Endothelial cell of umbilical vein (primary cell): ENCODE measurements around the gene PDXDC1. TPM values are rescaled to one million over a fixed set of nuclear protein-coding genes. Genes with fewer than 3 reads are reported as not detected.
"Not testable (repeated sequence)": the region's sequence is repeated elsewhere in the genome, so short reads cannot be mapped to it uniquely, and the experiment has no call there.

Source experiments
- BruUV-seq: library from RNA; stranded (reverse); fragments of 400-500 nt; replicated peaks from 2 replicates; lab custom pipeline; 2021; lab: Mats Ljungman, UMichigan
- CTCF ChIA-PET: fragments of 300-600, 350-600 bp; sonication (Branson Sonifier 250); formaldehyde crosslinking; loops from one replicate; lab custom pipeline; 2021; ENCODE audit warnings: antibody characterized with exemption, inconsistent platforms; lab: Charles Lee
- POLR2A ChIA-PET: fragments of 300-600, 350-600 bp; sonication (Branson Sonifier 250); formaldehyde crosslinking; loops from one replicate; lab custom pipeline; 2021; ENCODE audit warnings: antibody characterized with exemption, inconsistent platforms; lab: Charles Lee
- DNase-seq: peaks from one replicate; pipeline ENCODE4 v3.0.0-alpha.2; 2011; ENCODE audit warnings: low read depth, low spot score
- FAIRE-seq: peaks from 2 replicates; lab custom pipeline; 2011; peaks lifted over from hg19 to GRCh38; lab: Jason Lieb, UNC
- H2AFZ ChIP-seq: 2 replicates; pipeline ENCODE4 v1.6.0; 2012; ENCODE audit warnings: low read depth, low read length, control low read depth, inconsistent platforms
- H3K27ac ChIP-seq: 2 replicates; pipeline ENCODE4 v1.5.1; 2011; ENCODE audit warnings: low read depth, mild to moderate bottlenecking, control low read depth, low read length, moderate library complexity; ENCODE audit not compliant: insufficient read depth
- H3K27me3 ChIP-seq, 2 experiments: 2 replicates each; pipeline versions ENCODE4 v1.6.0 to v1.6.1; 2011; ENCODE audit warnings: low read length in 2 of 2, mixed read lengths in 1 of 2; ENCODE audit not compliant: control insufficient read depth in 2 of 2, insufficient read depth in 2 of 2
- H3K36me3 ChIP-seq, 2 experiments: 2 replicates in 1 of 2; 3 replicates in 1 of 2; pipeline ENCODE4 v1.5.1; 2011; ENCODE audit warnings: low read length in 2 of 2, mild to moderate bottlenecking in 1 of 2, moderate library complexity in 1 of 2; ENCODE audit not compliant: control insufficient read depth in 2 of 2, insufficient read depth in 2 of 2; ENCODE audit errors: extremely low read depth in 1 of 2
- H3K4me1 ChIP-seq: 3 replicates; pipeline ENCODE4 v1.5.1; 2011; ENCODE audit warnings: mild to moderate bottlenecking, low read length; ENCODE audit not compliant: control insufficient read depth, insufficient read depth; ENCODE audit errors: extremely low read depth
- H3K4me2 ChIP-seq: 2 replicates; pipeline ENCODE4 v1.6.1; 2011; ENCODE audit warnings: low read length, control low read depth, mixed read lengths; ENCODE audit not compliant: insufficient read depth
- H3K4me3 ChIP-seq, 3 experiments: fragments of 200-600 bp in 1 of 3; sonication (generic), shearing (Covaris generic) in 1 of 3; replicated peaks in 1 of 3; 2 replicates each; pipeline ENCODE4 v1.5.1; 2011 to 2016; ENCODE audit warnings: control low read depth in 3 of 3, low read length in 3 of 3, mild to moderate bottlenecking in 2 of 3, inconsistent platforms in 1 of 3, low read depth in 1 of 3, moderate library complexity in 1 of 3; ENCODE audit not compliant: insufficient read depth in 1 of 3
- H3K79me2 ChIP-seq: 2 replicates; pipeline ENCODE4 v1.6.0; 2012; ENCODE audit warnings: low read length, inconsistent platforms; ENCODE audit not compliant: control insufficient read depth, insufficient read depth
- H3K9ac ChIP-seq: replicated peaks from 2 replicates; pipeline ENCODE3; 2011; ENCODE audit warnings: low read length, control low read depth; ENCODE audit not compliant: insufficient read depth; ENCODE audit errors: extremely low read depth
- H3K9me1 ChIP-seq: replicated peaks from 3 replicates; pipeline ENCODE4 v1.6.0; 2011; ENCODE audit warnings: mild to moderate bottlenecking, low read length; ENCODE audit not compliant: control insufficient read depth, insufficient read depth; ENCODE audit errors: extremely low read depth
- H3K9me3 ChIP-seq: replicated peaks from 2 replicates; pipeline ENCODE4 v1.5.1; 2012; ENCODE audit warnings: low read length, inconsistent platforms; ENCODE audit not compliant: control insufficient read depth, insufficient read depth
- H4K20me1 ChIP-seq: replicated peaks from 2 replicates; pipeline ENCODE3; 2011; ENCODE audit warnings: mild to moderate bottlenecking, low read length; ENCODE audit not compliant: control insufficient read depth, insufficient read depth; ENCODE audit errors: extremely low read depth
- FOS ChIP-seq: IDR thresholded peaks from 2 replicates; pipeline ENCODE4 v1.6.1; 2011; ENCODE audit warnings: mild to moderate bottlenecking, low read length, moderate library complexity, borderline replicate concordance; ENCODE audit not compliant: insufficient read depth
- JUN ChIP-seq: IDR thresholded peaks from 2 replicates; pipeline ENCODE4 v1.6.1; 2011; ENCODE audit warnings: borderline replicate concordance, low read depth; ENCODE audit not compliant: insufficient read length, insufficient read depth
- POLR2AphosphoS5 ChIP-seq: IDR thresholded peaks from 2 replicates; pipeline ENCODE4 v1.6.1; 2012; ENCODE audit warnings: low read depth, mild to moderate bottlenecking, control low read depth, low read length, moderate library complexity; ENCODE audit not compliant: insufficient read depth
- dilution Hi-C: fragments of 300-500 bp; cut with MboI; formaldehyde crosslinking; loops from one replicate; pipeline ENCODE4 v1.15.0; 2019; ENCODE audit warnings: low sequenced_read_pairs; ENCODE audit not compliant: extremely low pct_ligation_motif_present
- intact Hi-C: fragments of 100-400 bp; cut with micrococcal nuclease; formaldehyde crosslinking; loops from one replicate; pipeline ENCODE4 v1.10.0; 2022
- polyA plus RNA-seq, 4 experiments: library from polyadenylated mRNA; depleted of rRNA in 3 of 4; stranded (reverse) in 3 of 4; unstranded in 1 of 4; fragments of >200 nt; gene quantifications; 2 replicates each; pipeline versions ENCODE4 v1.2.1 to v1.2.3, GENCODE V29; 2011 to 2012; ENCODE audit warnings: missing spikeins in 1 of 4
- total RNA-seq: library from RNA; stranded (reverse); gene quantifications from 2 replicates; pipeline ENCODE4 v1.2.3, GENCODE V29; 2021

Gene PDXDC1
- total and polyA plus RNA-seq, 2 donors (not counting 3 experiments of a cell fraction or from before 2014, with no cell fraction given): 44.6 to 78.9 TPM

GRCh38 chr16:15025234-15025951 lies 50.6 kb downstream of the PDXDC1 start:
- CTCF ChIA-PET: not testable (repeated sequence)

GRCh38 chr16:15027051-15027450 lies 52.2 kb downstream of the PDXDC1 start:
- dilution Hi-C loops, H3K4me3 ChIP-seq, H3K9me3 ChIP-seq, H4K20me1 ChIP-seq, H3K27ac ChIP-seq, FAIRE-seq, H3K4me2 ChIP-seq, H3K9me1 ChIP-seq, intact Hi-C loops, DNase-seq, H3K9ac ChIP-seq, POLR2A ChIA-PET, H2AFZ ChIP-seq, BruUV-seq, H3K27me3 ChIP-seq, H3K4me1 ChIP-seq, H3K79me2 ChIP-seq, CTCF ChIA-PET: not testable (repeated sequence)
- peaks cover 5 to 24% of the 10 kb centered on the region in 2 experiments for H3K36me3 ChIP-seq

More at GRCh38 chr16:15025234-15025951, 50.6 kb downstream of the PDXDC1 start:
- H3K27me3 ChIP-seq, H3K79me2 ChIP-seq, POLR2A ChIA-PET, dilution Hi-C loops, H3K4me1 ChIP-seq, H3K9me3 ChIP-seq, H2AFZ ChIP-seq, H3K4me3 ChIP-seq, intact Hi-C loops, H3K9ac ChIP-seq, H3K9me1 ChIP-seq, BruUV-seq, H4K20me1 ChIP-seq: not testable (repeated sequence)
- peak overlapping the region; percentile 10 for H3K27ac ChIP-seq
- DNase-seq (peak; percentile 75), FAIRE-seq (peak; percentile 97)
- peaks cover 5 to 14% of the 10 kb centered on the region in 2 experiments for H3K36me3 ChIP-seq
- peak overlapping the region; percentile 6 for H3K4me2 ChIP-seq
- TF ChIP-seq POLR2AphosphoS5: peak; percentile 17
- peak; percentile 49 for TF ChIP-seq JUN
- TF ChIP-seq FOS: peak; percentile 73

- H3K27ac ChIP-seq, dilution Hi-C loops, H4K20me1 ChIP-seq, POLR2A ChIA-PET, H3K4me2 ChIP-seq, H3K9me1 ChIP-seq, H2AFZ ChIP-seq, H3K9ac ChIP-seq, FAIRE-seq, H3K79me2 ChIP-seq, CTCF ChIA-PET, DNase-seq, BruUV-seq, H3K27me3 ChIP-seq, H3K4me3 ChIP-seq, H3K9me3 ChIP-seq, intact Hi-C loops: not testable (repeated sequence)
- Histone ChIP-seq H3K4me1 (peaks cover 11% of the 10 kb centered on the region), H3K36me3 (peaks cover 5 to 27% of the 10 kb centered on the region in 2 experiments)
Measured at GRCh38 chr16:15027503-15028344, 52.9 kb downstream of the PDXDC1 start.
